GM23248 (cell line): ENCODE results near the gene WASF3. TPM values are rescaled to one million over a fixed set of nuclear protein-coding genes. Genes with fewer than 3 reads are reported as not detected.

ENCODE experiments used
- DNase-seq: peaks from one replicate; pipeline ENCODE4 v3.0.0-alpha.2; 2015
- H2AFZ ChIP-seq: fragments of 200-600 bp; sonication (generic); 2 replicates; pipeline ENCODE4 v1.6.1; 2016; ENCODE audit warnings: antibody characterized with exemption
- H3F3A ChIP-seq: fragments of 200-600 bp; sonication (generic); 2 replicates; pipeline ENCODE4 v1.6.1; 2016; ENCODE audit warnings: mild to moderate bottlenecking, antibody characterized with exemption, mixed run types; ENCODE audit not compliant: insufficient read depth
- H3K27ac ChIP-seq: fragments of 200-600 bp; sonication (generic); 2 replicates; pipeline ENCODE4 v1.5.1; 2016; ENCODE audit warnings: mild to moderate bottlenecking
- H3K27me3 ChIP-seq: fragments of 200-600 bp; sonication (generic); replicated peaks from 2 replicates; pipeline ENCODE4 v1.6.1; 2016; ENCODE audit warnings: mild to moderate bottlenecking; ENCODE audit not compliant: insufficient read depth
- H3K36me3 ChIP-seq: fragments of 200-600 bp; sonication (generic); 2 replicates; pipeline ENCODE4 v1.6.1; 2016; ENCODE audit warnings: low read depth, mild to moderate bottlenecking
- H3K4me1 ChIP-seq: fragments of 200-600 bp; sonication (generic); 2 replicates; pipeline ENCODE4 v1.6.1; 2016; ENCODE audit warnings: mild to moderate bottlenecking; ENCODE audit not compliant: insufficient read depth
- H3K4me2 ChIP-seq: fragments of 200-600 bp; sonication (generic); one replicate; pipeline ENCODE4 v1.6.1; 2016; ENCODE audit warnings: mild to moderate bottlenecking; ENCODE audit not compliant: unreplicated experiment
- H3K4me3 ChIP-seq: fragments of 200-600 bp; sonication (generic); 2 replicates; pipeline ENCODE4 v1.5.1; 2016; ENCODE audit warnings: mild to moderate bottlenecking
- H3K79me2 ChIP-seq: fragments of 200-600 bp; sonication (generic); 2 replicates; pipeline ENCODE4 v1.6.1; 2016; ENCODE audit warnings: mild to moderate bottlenecking; ENCODE audit not compliant: insufficient read depth
- H3K9ac ChIP-seq: fragments of 200-600 bp; sonication (generic); 2 replicates; pipeline ENCODE4 v1.6.1; 2016; ENCODE audit warnings: mild to moderate bottlenecking
- H3K9me2 ChIP-seq: fragments of 200-600 bp; sonication (generic); 2 replicates; pipeline ENCODE4 v1.6.1; 2016; ENCODE audit warnings: mixed run types, mild to moderate bottlenecking, moderate library complexity; ENCODE audit not compliant: insufficient read depth
- H3K9me3 ChIP-seq: fragments of 200-600 bp; sonication (generic); one replicate; pipeline ENCODE4 v1.6.1; 2017; ENCODE audit warnings: low read depth
- H4K20me1 ChIP-seq: fragments of 200-600 bp; sonication (generic); 2 replicates; pipeline ENCODE4 v1.6.0; 2016; ENCODE audit not compliant: insufficient read depth
- EZH2 ChIP-seq: fragments of 200-600 bp; sonication (generic); IDR thresholded peaks from 2 replicates; pipeline ENCODE4 v1.6.1; 2018; ENCODE audit warnings: antibody characterized with exemption, mild to moderate bottlenecking; ENCODE audit not compliant: insufficient read depth, poor library complexity, severe bottlenecking
- EZH2phosphoT487 ChIP-seq: fragments of 200-600 bp; sonication (generic); IDR thresholded peaks from 2 replicates; pipeline ENCODE4 v1.6.1; 2018; ENCODE audit warnings: antibody characterized with exemption, moderate library complexity, mild to moderate bottlenecking, low read depth; ENCODE audit not compliant: insufficient read depth
- WGBS, 2 experiments: methylation state at CpG; one replicate each; pipeline ENCODE4 v1.1.6; 2015 to 2017; ENCODE audit warnings: low lambda C conversion rate in 2 of 2, low coverage in 1 of 2; ENCODE audit errors: missing lambda C conversion rate in 2 of 2; 5-methylcytosine and 5-hydroxymethylcytosine counted together
- in situ Hi-C: fragments of 300-500 bp; cut with MboI; formaldehyde crosslinking; loops from 2 replicates; pipeline ENCODE4 v1.15.0; 2020
- polyA plus RNA-seq: library from polyadenylated mRNA; unstranded; fragments of >200 nt; fragmentation: Nextera tagmentation; extraction: Ambion mirVana; gene quantifications from 2 replicates; pipeline ENCODE4 v1.2.1, GENCODE V29; 2016
- total RNA-seq: library from RNA; depleted of rRNA; stranded (reverse); fragments of >200 nt; shearing (Covaris generic); gene quantifications from 2 replicates; pipeline ENCODE4 v1.2.3, GENCODE V29; 2014

The WASF3 gene
- total and polyA plus RNA-seq, 2 experiments from 2014 or later, result 14.7 to 19.9 TPM

- Histone ChIP-seq H4K20me1 (no peaks in the 10 kb centered on the region), H3K4me2 (peak overlapping the region; percentile 48), H3F3A (peaks cover 23% of the 10 kb centered on the region), H3K4me1 (peaks cover 38% of the 10 kb centered on the region), H3K4me3 (no peak overlapping the region; the same call in 1 of the 2 replicates), H3K27me3 (no peaks in the 10 kb centered on the region), H3K9ac (no peak overlapping the region), H2AFZ (no peak overlapping the region), H3K79me2 (peaks cover 77% of the 10 kb centered on the region), H3K9me3 (no peaks in the 10 kb centered on the region), H3K9me2 (no peaks in the 10 kb centered on the region), H3K36me3 (peaks cover 4% of the 10 kb centered on the region; the same call in 1 of the 2 replicates), H3K27ac (peak overlapping the region; percentile 34)
- DNase-seq, result peak; percentile 90
- in situ Hi-C loops, result no loop called here
- TF ChIP-seq EZH2phosphoT487 (no peak), EZH2 (no peak)
- WGBS, 2 experiments, result 13 to 16% methylated on average over 2 of the region's 2 CpGs
Observed at GRCh38 chr13:26616126-26616525, 58.6 kb downstream of the WASF3 start.

GRCh38 chr13:26618726-26619125 is 61.2 kb downstream of the WASF3 start:
- Histone ChIP-seq H3K9me2 (no peaks in the 10 kb centered on the region), H2AFZ (no peak overlapping the region), H3K79me2 (peaks cover 65% of the 10 kb centered on the region), H3K36me3 (peaks cover 4% of the 10 kb centered on the region; the same call in 1 of the 2 replicates), H3K27me3 (no peaks in the 10 kb centered on the region), H3K4me3 (no peak overlapping the region), H3K9ac (no peak overlapping the region), H3F3A (peaks cover 23% of the 10 kb centered on the region), H3K9me3 (no peaks in the 10 kb centered on the region), H3K4me1 (peaks cover 38% of the 10 kb centered on the region), H3K4me2 (peak overlapping the region; percentile 45), H4K20me1 (no peaks in the 10 kb centered on the region), H3K27ac (no peak overlapping the region)
- 64 to 68% methylated on average over 2 of the region's 2 CpGs for WGBS, 2 experiments
- in situ Hi-C loops, result no loop called here
- DNase-seq, result no peak
- TF ChIP-seq EZH2phosphoT487 (no peak), EZH2 (no peak)

- Histone ChIP-seq H3K4me1 (peaks cover 38% of the 10 kb centered on the region), H3K27me3 (no peaks in the 10 kb centered on the region), H3K79me2 (peaks cover 63% of the 10 kb centered on the region), H3K9me2 (no peaks in the 10 kb centered on the region), H3K27ac (0 out of 2 replicates have a peak overlapping the region, but pooled peaks have one; percentile 15), H3K4me2 (peak overlapping the region; percentile 45), H3K9ac (no peak overlapping the region), H3K4me3 (no peak overlapping the region), H3F3A (peaks cover 23% of the 10 kb centered on the region), H2AFZ (no peak overlapping the region), H3K9me3 (no peaks in the 10 kb centered on the region), H3K36me3 (peaks cover 10% of the 10 kb centered on the region), H4K20me1 (no peaks in the 10 kb centered on the region)
- WGBS, 2 experiments, result 0% methylated on average over 2 of the region's 2 CpGs
- TF ChIP-seq EZH2phosphoT487 (0 out of 2 replicates have a peak, but pooled peaks have one; percentile 50), EZH2 (no peak)
- peak; percentile 91 for DNase-seq
- in situ Hi-C loops, result no loop called here
Observed at GRCh38 chr13:26619358-26619757, 61.9 kb downstream of the WASF3 start.

GRCh38 chr13:26621731-26622401 is 64.4 kb downstream of the WASF3 start:
- WGBS, 2 experiments, result 97 to 100% methylated on average over 4 of the region's 4 CpGs
- Histone ChIP-seq H3K4me3 (no peak overlapping the region), H3K4me1 (peaks cover 26% of the 10 kb centered on the region), H4K20me1 (no peaks in the 10 kb centered on the region), H3F3A (peaks cover 12% of the 10 kb centered on the region; the same call in 1 of the 2 replicates), H3K79me2 (peaks cover 55% of the 10 kb centered on the region), H3K9me2 (no peaks in the 10 kb centered on the region), H3K9me3 (no peaks in the 10 kb centered on the region), H3K27me3 (no peaks in the 10 kb centered on the region), H2AFZ (no peak overlapping the region), H3K27ac (no peak overlapping the region), H3K36me3 (peaks cover 14% of the 10 kb centered on the region), H3K4me2 (no peak overlapping the region), H3K9ac (no peak overlapping the region)
- no peak for DNase-seq
- in situ Hi-C loops, result no loop called here
- TF ChIP-seq EZH2phosphoT487, result no peak
- TF ChIP-seq EZH2, result no peak
